H54 (cell line): ENCODE data around the gene KIAA1217.

Source experiments
- DNase-seq: peaks from one replicate; pipeline ENCODE4 v3.0.0; 2011; ENCODE audit warnings: low spot score, mixed read lengths; ENCODE audit not compliant: insufficient read length
- FAIRE-seq: peaks from 3 replicates; lab custom pipeline; 2011; peaks lifted over from hg19 to GRCh38; lab: Jason Lieb, UNC
- POLR2A ChIP-seq: IDR thresholded peaks from 2 replicates; pipeline ENCODE4 v1.6.1; 2011; ENCODE audit warnings: low read depth, mild to moderate bottlenecking, low read length

KIAA1217 gene

DNA sequence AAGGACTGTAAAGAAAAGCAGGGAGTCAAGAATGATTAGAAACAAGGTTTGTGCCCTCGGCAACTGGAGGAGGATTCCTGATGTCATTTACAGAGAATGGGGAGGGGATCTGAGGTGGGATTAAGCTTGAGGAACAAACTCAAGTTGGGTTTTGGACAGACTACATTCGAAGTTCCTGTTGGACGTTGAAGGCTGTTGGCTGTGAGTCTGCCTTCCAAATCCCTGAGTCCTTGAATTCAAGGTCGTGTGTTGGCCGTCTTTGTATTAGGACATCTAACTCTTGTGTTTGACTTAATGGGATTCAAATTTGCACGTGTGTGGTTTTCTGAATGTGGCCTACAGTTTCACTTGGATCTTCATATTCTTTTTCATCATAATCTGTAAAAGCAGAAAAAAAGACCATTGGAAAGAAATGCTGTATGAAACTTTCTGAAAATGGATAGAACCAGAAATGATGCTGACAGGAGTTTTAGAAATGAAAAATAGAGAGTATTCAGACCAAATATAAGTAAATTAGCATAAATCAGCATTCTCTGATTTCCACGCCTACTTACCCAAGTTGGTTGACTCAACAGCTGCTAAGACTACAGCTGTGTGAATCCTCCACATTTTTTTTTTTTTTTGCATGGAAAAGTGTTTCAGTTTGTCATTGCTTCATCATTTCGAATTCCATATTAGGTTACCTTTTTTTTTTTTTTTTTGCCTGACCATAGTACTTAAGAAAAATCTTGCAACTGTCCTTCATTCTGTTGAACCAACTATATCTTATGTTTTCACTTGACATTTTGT is 94.8 kb downstream of the KIAA1217 start:
- no peak for TF ChIP-seq POLR2A
- no peak for FAIRE-seq
- no peak for DNase-seq

DNA sequence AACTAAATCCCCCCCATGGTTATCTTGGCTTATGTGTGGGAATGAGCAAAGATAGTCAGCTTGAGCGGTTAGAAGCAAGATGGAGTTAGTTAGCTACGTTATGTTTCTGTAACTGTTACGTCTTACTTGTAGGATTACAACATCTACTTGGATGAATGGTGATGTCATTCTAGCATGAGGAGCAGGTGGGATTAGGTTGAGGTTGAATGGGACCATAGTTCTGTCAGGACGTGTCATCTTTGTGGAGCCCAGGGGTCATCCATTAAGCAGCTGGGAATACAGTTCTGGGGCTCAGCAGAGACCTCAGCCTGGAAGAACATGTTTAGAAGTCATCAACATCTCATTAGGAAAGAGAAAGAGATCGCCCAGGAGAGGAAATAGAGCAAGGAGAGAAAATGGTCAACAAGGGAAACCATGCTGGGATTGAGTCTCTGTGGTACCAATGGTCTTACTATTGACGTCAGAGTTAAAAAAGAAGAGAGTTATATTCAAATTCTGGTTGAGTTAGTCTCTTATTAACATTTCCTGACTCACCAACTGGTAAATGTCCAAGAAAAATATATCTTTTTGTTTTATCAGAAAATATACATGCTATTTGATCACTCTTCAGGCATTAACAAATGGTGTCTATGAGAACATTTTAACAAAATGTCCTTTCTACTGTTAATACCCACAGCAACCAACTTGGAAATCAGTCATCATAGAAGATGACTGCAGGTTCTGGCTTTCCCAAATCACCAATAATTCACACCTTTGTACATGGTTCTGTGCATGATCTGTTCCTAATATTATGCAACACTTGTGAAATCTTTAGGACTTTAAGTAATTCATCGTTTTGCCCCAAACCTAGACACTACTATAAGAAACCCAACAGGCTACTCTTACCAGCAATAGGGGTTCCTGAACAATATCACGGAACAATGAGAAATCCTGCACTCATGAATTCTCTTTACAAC is 96.9 kb downstream of the KIAA1217 start:
- FAIRE-seq (no peak), DNase-seq (no peak)
- TF ChIP-seq POLR2A = no peak

- DNase-seq = no peak
- FAIRE-seq = no peak
Measured at GRCh38 chr10:24306507-24306875, 97.6 kb downstream of the KIAA1217 start.

GRCh38 chr10:24307116-24307515 is 98.2 kb downstream of the KIAA1217 start:
- no peak for TF ChIP-seq POLR2A
- FAIRE-seq (no peak), DNase-seq (no peak)

More at GRCh38 chr10:24306507-24306875, 97.6 kb downstream of the KIAA1217 start:
- no peak for TF ChIP-seq POLR2A

- FAIRE-seq (no peak), DNase-seq (no peak)
- no peak for TF ChIP-seq POLR2A
Measured at GRCh38 chr10:24307696-24308485, 99.0 kb downstream of the KIAA1217 start.

- no peak for FAIRE-seq
- TF ChIP-seq POLR2A = no peak
- no peak for DNase-seq
Measured at GRCh38 chr10:24310104-24310503, 101.2 kb downstream of the KIAA1217 start.

DNA sequence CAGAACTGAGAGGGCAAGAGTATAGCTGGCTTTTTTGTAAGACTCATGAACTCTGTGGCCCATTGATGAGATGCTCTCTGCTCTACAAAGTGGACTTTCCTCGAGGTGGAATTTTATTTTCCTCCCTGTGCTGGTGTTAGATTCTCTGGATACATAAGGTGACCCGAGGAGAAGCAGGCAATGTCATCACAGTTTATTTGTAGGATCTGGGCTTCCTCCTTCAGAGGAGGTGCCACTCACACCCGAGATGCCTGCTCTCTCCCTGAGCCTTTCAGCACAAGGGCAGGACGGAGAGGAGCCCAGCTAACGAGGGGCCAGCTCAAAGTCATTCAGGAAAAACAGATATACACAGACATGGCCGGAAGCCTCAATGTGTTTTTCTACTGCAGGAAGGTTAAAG is 103.0 kb downstream of the KIAA1217 start:
- FAIRE-seq (no peak), DNase-seq (no peak)
- no peak for TF ChIP-seq POLR2A

GRCh38 chr10:24313283-24313682 is 104.3 kb downstream of the KIAA1217 start:
- FAIRE-seq (no peak), DNase-seq (no peak)
- no peak for TF ChIP-seq POLR2A

DNA sequence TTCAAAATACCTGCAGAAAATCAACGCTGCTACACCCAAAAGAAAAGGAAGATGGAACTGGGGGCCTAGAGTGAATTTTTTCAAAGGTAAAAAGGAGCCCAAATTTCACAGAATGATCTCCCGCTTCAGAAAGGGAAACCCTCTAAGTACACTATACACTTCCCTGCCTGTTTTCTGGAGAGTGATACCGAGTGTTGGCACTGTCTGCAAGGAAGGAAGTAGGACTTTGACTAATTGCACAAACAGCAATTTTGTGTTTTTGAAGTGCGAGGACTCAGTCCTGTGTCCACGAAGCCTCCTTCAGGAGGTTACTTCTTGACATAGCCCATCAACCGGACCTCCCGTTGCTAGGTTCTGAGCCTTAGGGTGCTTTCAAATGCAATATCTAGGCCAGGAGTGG is 106.3 kb downstream of the KIAA1217 start:
- FAIRE-seq = no peak
- no peak for DNase-seq
- no peak for TF ChIP-seq POLR2A

GRCh38 chr10:24318517-24318916 is 109.6 kb downstream of the KIAA1217 start:
- no peak for FAIRE-seq
- DNase-seq = no peak
- TF ChIP-seq POLR2A = no peak

- FAIRE-seq (no peak), DNase-seq (no peak)
- no peak for TF ChIP-seq POLR2A
Measured at GRCh38 chr10:24320373-24320772, 111.4 kb downstream of the KIAA1217 start.

DNA sequence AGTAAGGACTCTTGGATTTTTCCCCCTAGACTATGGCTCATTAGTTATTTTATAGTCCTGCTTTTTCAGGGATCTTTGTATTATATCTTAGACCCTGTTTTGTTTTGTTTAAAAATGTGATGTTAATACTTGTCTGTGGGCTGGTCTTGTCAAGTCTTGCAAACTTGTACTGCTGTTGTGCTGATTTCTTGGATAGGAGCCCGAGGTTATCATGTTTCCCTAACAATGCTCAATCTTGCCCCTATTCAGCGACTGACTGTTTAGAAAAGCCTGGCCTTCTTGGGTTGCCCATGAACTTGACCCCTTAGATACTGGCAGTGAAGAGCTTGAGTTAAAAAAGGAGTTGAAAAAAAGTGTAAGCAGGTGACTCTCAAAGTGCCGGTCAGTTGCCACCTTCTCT is 115.7 kb downstream of the KIAA1217 start:
- TF ChIP-seq POLR2A = no peak
- FAIRE-seq (no peak), DNase-seq (no peak)

DNA sequence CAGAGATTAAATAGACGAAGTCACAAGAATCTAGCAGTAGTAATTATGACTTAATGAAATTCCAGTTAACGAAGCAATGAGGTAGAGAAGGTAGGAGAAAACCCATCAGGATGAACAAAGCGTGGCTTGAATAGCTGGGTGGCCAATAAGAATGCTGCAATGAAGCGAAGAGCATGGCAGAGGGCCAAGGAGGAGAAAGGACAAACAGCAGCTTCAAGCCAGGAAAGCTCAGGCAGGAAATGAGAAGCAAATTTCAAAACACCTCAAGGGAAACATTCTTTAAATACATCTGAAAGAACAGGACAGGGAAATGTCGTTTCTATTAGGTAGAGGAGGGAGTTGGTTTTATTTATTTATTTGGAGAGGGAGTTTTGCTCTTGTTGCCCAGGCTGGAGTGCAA is 122.5 kb downstream of the KIAA1217 start:
- FAIRE-seq = no peak
- no peak for TF ChIP-seq POLR2A
- DNase-seq = no peak
